Breast epithelium (tissue), 3 donors: Measurements from ENCODE around the gene TIGD1.

Experiments
- CTCF ChIP-seq, 3 donors: fragments of 450-650 bp; IDR thresholded peaks; one replicate each; pipeline ENCODE4 v1.5.1; 2016 to 2017; ENCODE audit warnings: antibody characterized with exemption in 3 of 3, mild to moderate bottlenecking in 3 of 3, moderate library complexity in 3 of 3
- POLR2AphosphoS5 ChIP-seq, 3 donors: sonication (generic); formaldehyde crosslinking; IDR thresholded peaks; one replicate each; pipeline ENCODE4 v1.6.1; 2017; ENCODE audit warnings: antibody characterized with exemption in 3 of 3

- TF ChIP-seq CTCF (IDR thresholded peaks at IDR 0.05): no peak
- TF ChIP-seq POLR2AphosphoS5 (IDR thresholded peaks at IDR 0.05): no peak
Observed at GRCh38 chr2:232513353-232513752, 37.0 kb downstream of the TIGD1 start.
